Neural progenitor cell (in vitro differentiated cells): ENCODE data around the gene CRP. TPM values are rescaled to one million over a fixed set of nuclear protein-coding genes. Genes with fewer than 3 reads are reported as not detected.

ENCODE experiments used
- DNase-seq: peaks from one replicate; pipeline ENCODE4 v3.0.0-alpha.2; 2016; ENCODE audit warnings: low spot score
- H2AFZ ChIP-seq: fragments of 200-600 bp; sonication (generic); replicated peaks from 2 replicates; pipeline ENCODE4 v1.6.1; 2016; ENCODE audit warnings: antibody characterized with exemption
- H3F3A ChIP-seq: fragments of 200-600 bp; sonication (generic); 2 replicates; pipeline ENCODE4 v1.6.1; 2016; ENCODE audit warnings: antibody characterized with exemption, low read depth
- H3K27ac ChIP-seq: fragments of 200-600 bp; sonication (generic); 2 replicates; pipeline ENCODE4 v1.5.1; 2016; ENCODE audit warnings: mild to moderate bottlenecking
- H3K27me3 ChIP-seq: fragments of 200-600 bp; sonication (generic); 2 replicates; pipeline ENCODE4 v1.6.1; 2016; ENCODE audit warnings: mild to moderate bottlenecking, moderate library complexity
- H3K36me3 ChIP-seq: fragments of 200-600 bp; sonication (generic); 2 replicates; pipeline ENCODE4 v1.5.1; 2016
- H3K4me1 ChIP-seq: fragments of 200-600 bp; sonication (generic); 2 replicates; pipeline ENCODE4 v1.6.1; 2016; ENCODE audit warnings: mixed run types
- H3K4me2 ChIP-seq: fragments of 200-600 bp; sonication (generic); 2 replicates; pipeline ENCODE4 v1.6.1; 2016
- H3K4me3 ChIP-seq: fragments of 200-600 bp; sonication (generic); 2 replicates; pipeline ENCODE4 v1.5.1; 2016
- H3K79me2 ChIP-seq: fragments of 200-600 bp; sonication (generic); 2 replicates; pipeline ENCODE4 v1.6.1; 2016; ENCODE audit warnings: low read depth
- H3K9ac ChIP-seq: fragments of 200-600 bp; sonication (generic); 2 replicates; pipeline ENCODE4 v1.6.1; 2016
- H3K9me3 ChIP-seq: fragments of 200-600 bp; sonication (generic); 2 replicates; pipeline ENCODE4 v1.5.1; 2016; ENCODE audit warnings: low read depth
- H4K20me1 ChIP-seq: fragments of 200-600 bp; sonication (generic); 2 replicates; pipeline ENCODE4 v1.6.1; 2016; ENCODE audit warnings: low read depth
- H3K27ac Mint-ChIP-seq: 3 replicates; pipeline ENCODE4 v1.8.0; 2021; ENCODE audit warnings: mixed read lengths
- H3K27me3 Mint-ChIP-seq: 2 replicates; pipeline ENCODE4 v1.8.0; 2022; ENCODE audit warnings: low read depth, mild to moderate bottlenecking, inconsistent platforms, moderate library complexity, mixed read lengths; ENCODE audit not compliant: insufficient read depth
- H3K36me3 Mint-ChIP-seq: 3 replicates; pipeline ENCODE4 v1.8.0; 2021; ENCODE audit warnings: mixed read lengths
- H3K4me1 Mint-ChIP-seq: 3 replicates; pipeline ENCODE4 v1.8.0; 2021; ENCODE audit warnings: mixed read lengths
- H3K4me3 Mint-ChIP-seq: 3 replicates; pipeline ENCODE4 v1.8.0; 2021; ENCODE audit warnings: mild to moderate bottlenecking, moderate library complexity, mixed read lengths
- H3K9me3 Mint-ChIP-seq: 3 replicates; pipeline ENCODE4 v1.8.0; 2020; ENCODE audit warnings: mixed read lengths
- EZH2 ChIP-seq: fragments of 200-600 bp; sonication (generic); IDR thresholded peaks from 2 replicates; pipeline ENCODE4 v1.6.1; 2017; ENCODE audit warnings: antibody characterized with exemption, mild to moderate bottlenecking, moderate library complexity
- EZH2phosphoT487 ChIP-seq: fragments of 200-600 bp; sonication (generic); IDR thresholded peaks from 2 replicates; pipeline ENCODE4 v1.6.1; 2017; ENCODE audit warnings: antibody characterized with exemption
- total RNA-seq: library from RNA; depleted of rRNA; stranded (reverse); fragments of >200 nt; gene quantifications from 2 replicates; pipeline ENCODE4 v1.2.3, GENCODE V29; 2015; ENCODE audit warnings: low replicate concordance
- TF ChIP-seq, protein P1 (sequence below): fragments of 200-600 bp; sonication (generic); IDR thresholded peaks from 2 replicates; pipeline ENCODE4 v1.5.1; 2017; ENCODE audit warnings: antibody characterized with exemption, mild to moderate bottlenecking

The CRP gene
- total RNA-seq, 1 donor from 2014 or later, result not detected

DNA sequence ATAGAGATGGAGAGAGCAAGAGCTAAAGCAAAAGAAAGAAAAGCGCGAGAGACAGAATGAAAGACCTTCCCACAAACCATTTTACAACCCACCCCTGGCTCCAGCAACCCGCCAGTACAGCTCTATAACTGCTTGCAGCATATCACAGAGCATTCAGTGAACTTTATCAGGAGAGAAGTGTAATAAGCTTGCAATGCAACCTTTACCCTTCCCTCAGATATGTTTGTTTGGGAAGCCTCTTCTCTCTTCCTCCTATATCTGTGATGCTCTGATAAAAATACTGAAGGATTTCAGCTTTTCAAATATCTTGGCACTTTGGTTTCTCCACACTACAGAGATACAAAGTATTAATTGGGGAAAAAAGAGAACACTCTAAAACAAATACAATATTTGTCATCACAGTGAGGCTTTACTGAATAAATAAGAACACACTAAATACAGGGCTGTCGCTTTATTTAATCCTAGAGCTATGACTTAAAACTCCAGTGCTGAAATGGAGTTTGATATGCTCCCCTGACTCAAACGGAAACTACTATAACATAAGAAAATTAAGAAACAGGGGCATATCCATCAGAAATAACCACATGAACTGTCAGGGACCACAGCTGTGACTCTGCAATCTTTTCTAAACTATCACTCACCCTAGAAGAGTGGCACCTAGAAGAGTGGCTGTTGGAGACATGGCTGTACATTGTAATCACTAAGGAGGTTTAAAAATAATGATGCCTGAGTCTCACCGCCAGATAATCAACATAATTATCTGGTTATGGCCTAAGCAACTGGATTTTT lies 6.7 kb downstream of the CRP start:
- no peak overlapping the region for H2AFZ ChIP-seq
- peaks cover 10% of the 10 kb centered on the region for H3K9me3 ChIP-seq
- H3K79me2 ChIP-seq, result no peaks in the 10 kb centered on the region
- no peaks in the 10 kb centered on the region for H3K27me3 ChIP-seq
- H3K27ac Mint-ChIP-seq, result no peak overlapping the region
- no peak overlapping the region for H3K4me3 ChIP-seq
- H3K9ac ChIP-seq, result no peak overlapping the region
- H4K20me1 ChIP-seq, result no peaks in the 10 kb centered on the region
- no peak overlapping the region for H3K27ac ChIP-seq
- no peaks in the 10 kb centered on the region for H3K27me3 Mint-ChIP-seq
- no peak for TF ChIP-seq EZH2phosphoT487
- no peak for TF ChIP-seq EZH2
- TF ChIP-seq, protein P1, sequence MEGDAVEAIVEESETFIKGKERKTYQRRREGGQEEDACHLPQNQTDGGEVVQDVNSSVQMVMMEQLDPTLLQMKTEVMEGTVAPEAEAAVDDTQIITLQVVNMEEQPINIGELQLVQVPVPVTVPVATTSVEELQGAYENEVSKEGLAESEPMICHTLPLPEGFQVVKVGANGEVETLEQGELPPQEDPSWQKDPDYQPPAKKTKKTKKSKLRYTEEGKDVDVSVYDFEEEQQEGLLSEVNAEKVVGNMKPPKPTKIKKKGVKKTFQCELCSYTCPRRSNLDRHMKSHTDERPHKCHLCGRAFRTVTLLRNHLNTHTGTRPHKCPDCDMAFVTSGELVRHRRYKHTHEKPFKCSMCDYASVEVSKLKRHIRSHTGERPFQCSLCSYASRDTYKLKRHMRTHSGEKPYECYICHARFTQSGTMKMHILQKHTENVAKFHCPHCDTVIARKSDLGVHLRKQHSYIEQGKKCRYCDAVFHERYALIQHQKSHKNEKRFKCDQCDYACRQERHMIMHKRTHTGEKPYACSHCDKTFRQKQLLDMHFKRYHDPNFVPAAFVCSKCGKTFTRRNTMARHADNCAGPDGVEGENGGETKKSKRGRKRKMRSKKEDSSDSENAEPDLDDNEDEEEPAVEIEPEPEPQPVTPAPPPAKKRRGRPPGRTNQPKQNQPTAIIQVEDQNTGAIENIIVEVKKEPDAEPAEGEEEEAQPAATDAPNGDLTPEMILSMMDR, result no peak
- no peak for DNase-seq
- no peaks in the 10 kb centered on the region for H3F3A ChIP-seq
- H3K4me1 ChIP-seq, result no peaks in the 10 kb centered on the region
- no peaks in the 10 kb centered on the region for H3K9me3 Mint-ChIP-seq
- no peaks in the 10 kb centered on the region for H3K36me3 ChIP-seq
- no peak overlapping the region for H3K4me3 Mint-ChIP-seq
- no peak overlapping the region for H3K4me2 ChIP-seq
- no peaks in the 10 kb centered on the region for H3K4me1 Mint-ChIP-seq
- no peaks in the 10 kb centered on the region for H3K36me3 Mint-ChIP-seq

DNA sequence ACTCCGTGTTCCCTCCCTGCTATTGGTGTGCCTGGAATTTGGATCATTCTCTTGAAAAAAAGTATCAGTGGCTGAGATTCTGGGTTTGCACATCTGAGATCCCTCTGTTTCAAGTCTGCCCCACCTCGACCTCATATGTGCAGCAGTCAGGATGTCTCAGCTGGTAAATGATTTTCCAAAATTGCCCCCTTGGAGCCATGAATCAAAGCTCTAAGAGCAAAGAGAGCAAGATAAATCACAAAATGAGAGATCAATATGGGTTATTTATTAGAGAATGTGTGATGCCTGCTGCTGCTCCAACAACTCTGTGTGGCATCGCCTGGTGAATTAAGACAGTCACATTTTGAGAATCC lies 8.5 kb downstream of the CRP start:
- H3K36me3 ChIP-seq, result no peaks in the 10 kb centered on the region
- H3K4me1 Mint-ChIP-seq, result no peaks in the 10 kb centered on the region
- no peak for DNase-seq
- no peaks in the 10 kb centered on the region for H3K36me3 Mint-ChIP-seq
- no peaks in the 10 kb centered on the region for H3F3A ChIP-seq
- no peak overlapping the region for H3K27ac Mint-ChIP-seq
- no peak overlapping the region for H2AFZ ChIP-seq
- TF ChIP-seq EZH2phosphoT487 (no peak), EZH2 (no peak)
- TF ChIP-seq, protein P1, result no peak
- H3K4me3 ChIP-seq, result no peak overlapping the region
- H3K4me2 ChIP-seq, result no peak overlapping the region
- no peaks in the 10 kb centered on the region for H3K4me1 ChIP-seq
- H3K4me3 Mint-ChIP-seq, result no peak overlapping the region
- no peaks in the 10 kb centered on the region for H4K20me1 ChIP-seq
- no peak overlapping the region for H3K9ac ChIP-seq
- no peak overlapping the region for H3K27ac ChIP-seq
- H3K27me3 ChIP-seq, result no peaks in the 10 kb centered on the region
- no peaks in the 10 kb centered on the region for H3K79me2 ChIP-seq
- H3K9me3 ChIP-seq, result peaks cover 10% of the 10 kb centered on the region
- no peaks in the 10 kb centered on the region for H3K9me3 Mint-ChIP-seq
- no peaks in the 10 kb centered on the region for H3K27me3 Mint-ChIP-seq

DNA sequence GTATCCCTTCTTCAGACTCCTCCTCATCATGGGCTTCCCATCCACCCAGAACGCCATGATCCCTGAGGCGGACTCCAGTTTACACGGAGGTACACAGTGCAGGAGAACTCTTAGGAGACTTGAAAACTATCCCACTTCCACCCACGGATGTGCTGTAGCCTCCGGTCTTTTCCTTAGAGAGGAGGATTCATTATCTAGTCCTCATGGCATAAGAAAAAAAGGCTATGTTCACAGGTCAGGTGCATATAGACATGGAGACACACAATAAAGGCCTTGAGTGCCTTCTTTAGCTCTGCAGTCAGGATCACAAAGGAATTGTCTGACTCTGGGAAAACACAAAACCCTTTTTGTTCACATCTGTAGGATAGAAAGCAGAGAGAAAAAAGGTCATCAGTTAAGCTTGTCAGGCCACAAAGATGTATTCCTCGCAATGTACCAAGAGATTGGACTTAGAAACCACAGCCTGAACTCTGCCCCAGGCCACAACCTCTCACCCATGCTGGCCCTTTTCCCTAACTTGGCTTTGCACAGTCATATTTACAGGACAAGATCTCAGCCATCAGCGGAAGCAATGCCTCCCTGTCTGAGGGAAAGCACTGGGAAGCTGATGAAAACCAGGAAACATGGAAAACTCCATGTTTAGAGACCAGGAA lies 9.0 kb downstream of the CRP start:
- Histone ChIP-seq H3K27me3 (no peaks in the 10 kb centered on the region), H2AFZ (no peak overlapping the region), H3K4me3 (no peak overlapping the region), H4K20me1 (no peaks in the 10 kb centered on the region), H3K79me2 (no peaks in the 10 kb centered on the region), H3K4me2 (no peak overlapping the region), H3K9me3 (peaks cover 10% of the 10 kb centered on the region), H3K4me1 (no peaks in the 10 kb centered on the region), H3K36me3 (no peaks in the 10 kb centered on the region), H3F3A (no peaks in the 10 kb centered on the region), H3K27ac (no peak overlapping the region), H3K9ac (no peak overlapping the region)
- Mint-ChIP-seq H3K4me1 (no peaks in the 10 kb centered on the region), H3K27me3 (no peaks in the 10 kb centered on the region), H3K9me3 (no peaks in the 10 kb centered on the region), H3K4me3 (no peak overlapping the region), H3K36me3 (no peaks in the 10 kb centered on the region), H3K27ac (peak overlapping the region; percentile 37)
- no peak for DNase-seq
- TF ChIP-seq EZH2phosphoT487, result no peak
- TF ChIP-seq, protein P1, result no peak
- no peak for TF ChIP-seq EZH2
